Umbilical cord (tissue), 2 donors: ENCODE results near the gene TET3. TPM values are rescaled to one million over a fixed set of nuclear protein-coding genes. Genes with fewer than 3 reads are reported as not detected.

ENCODE experiments used
- DNase-seq: peaks from one replicate; pipeline ENCODE4 v3.0.0-alpha.2; 2015; ENCODE audit warnings: low spot score
- total RNA-seq: library from RNA; depleted of rRNA; stranded (reverse); fragments of >200 nt; gene quantifications from one replicate; pipeline ENCODE4 v1.2.3, GENCODE V29; 2014; ENCODE audit warnings: low replicate concordance; ENCODE audit not compliant: insufficient read depth

The TET3 gene
- total RNA-seq, 1 donor from 2014 or later: 5.1 TPM

- no peak for DNase-seq
These were observed 20.5 kb upstream of the TET3 start for GRCh38 chr2:73964223-73964622.

- DNase-seq: no peak
These were observed 19.7 kb upstream of the TET3 start for GRCh38 chr2:73965053-73965452.

- DNase-seq: no peak
These were observed 16.3 kb upstream of the TET3 start for GRCh38 chr2:73968357-73968937.

- no peak for DNase-seq
These were observed 15.4 kb upstream of the TET3 start for GRCh38 chr2:73969356-73969755.

GRCh38 chr2:73970141-73970803 lies 14.4 kb upstream of the TET3 start:
- no peak for DNase-seq

- DNase-seq: peak; percentile 65
These were observed 13.7 kb upstream of the TET3 start for GRCh38 chr2:73970850-73971471.

GRCh38 chr2:73971722-73972121 lies 13.0 kb upstream of the TET3 start:
- no peak for DNase-seq

- no peak for DNase-seq
These were observed 11.9 kb upstream of the TET3 start for GRCh38 chr2:73972846-73973245.

GRCh38 chr2:73975731-73976130 lies 9.0 kb upstream of the TET3 start:
- DNase-seq: no peak

- no peak for DNase-seq
These were observed 7.9 kb upstream of the TET3 start for GRCh38 chr2:73976803-73977202.

- no peak for DNase-seq
These were observed 7.2 kb upstream of the TET3 start for GRCh38 chr2:73977466-73977865.

GRCh38 chr2:73979021-73979420 lies 5.7 kb upstream of the TET3 start:
- no peak for DNase-seq

GRCh38 chr2:73979686-73980085 lies 5.0 kb upstream of the TET3 start:
- no peak for DNase-seq

GRCh38 chr2:73980566-73980965 lies 4.1 kb upstream of the TET3 start:
- no peak for DNase-seq

GRCh38 chr2:73981081-73982001 lies 3.4 kb upstream of the TET3 start:
- DNase-seq: peak; percentile 25

GRCh38 chr2:73982140-73982617 lies 2.5 kb upstream of the TET3 start:
- DNase-seq: peak; percentile 34

- DNase-seq: peak; percentile 88
These were observed 1.1 kb upstream of the TET3 start for GRCh38 chr2:73983322-73984202.

- DNase-seq: no peak
These were observed 205 bp downstream of the TET3 start for GRCh38 chr2:73984922-73985307.

- peak; percentile 40 for DNase-seq
These were observed 786 bp downstream of the TET3 start for GRCh38 chr2:73985308-73986084.

- DNase-seq: no peak
These were observed 1.5 kb downstream of the TET3 start for GRCh38 chr2:73986085-73986681.
